Measurements from ENCODE around the gene PEX26.
"Not testable (repeated sequence)": the region's sequence is repeated elsewhere in the genome, so short reads cannot be mapped to it uniquely, and the experiment has no call there.

The PEX26 gene

GRCh38 chr22:18068381-18068988 lies 9.3 kb upstream of the PEX26 start:
- H3K36me3 Mint-ChIP-seq (ENCODE audit: low read depth), result no peaks in the 10 kb centered on the region
- no peak for TF ChIP-seq CTCF (IDR thresholded peaks at IDR 0.05; ENCODE audit: unreplicated experiment in 3 of 3)
- H3K4me1 Mint-ChIP-seq, result peaks cover 22% of the 10 kb centered on the region
- no peaks in the 10 kb centered on the region for H3K9me3 Mint-ChIP-seq
- no peak overlapping the region for H3K4me3 Mint-ChIP-seq
- H3K27me3 Mint-ChIP-seq (ENCODE audit: low read depth), result peaks cover 35% of the 10 kb centered on the region
- peak overlapping the region in 1 of 3 experiments; percentile 81 for H3K27ac Mint-ChIP-seq

DNA sequence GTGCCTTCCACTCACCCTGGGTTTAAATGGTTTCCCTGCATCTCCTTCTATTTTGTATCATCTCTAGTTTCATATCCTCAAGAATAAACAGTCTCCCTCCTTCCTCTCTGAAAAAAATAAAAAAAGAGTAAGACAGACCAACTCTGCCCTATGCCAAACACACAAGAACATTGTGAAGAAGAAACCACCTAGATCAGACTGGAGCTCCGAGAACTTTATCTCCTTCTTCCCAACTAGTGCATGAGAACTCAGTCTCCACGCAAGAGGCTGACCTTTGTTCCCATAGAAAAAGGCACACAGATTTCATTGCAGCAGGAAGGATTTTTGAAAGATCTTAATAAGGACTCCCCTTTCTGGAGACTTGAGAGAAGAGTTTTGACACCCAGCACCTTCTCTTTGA lies 8.7 kb upstream of the PEX26 start:
- H3K36me3 Mint-ChIP-seq (ENCODE audit: low read depth), result no peaks in the 10 kb centered on the region
- H3K27ac Mint-ChIP-seq, result no peak overlapping the region
- no peak for TF ChIP-seq CTCF (IDR thresholded peaks at IDR 0.05; ENCODE audit: unreplicated experiment in 3 of 3)
- no peaks in the 10 kb centered on the region for H3K9me3 Mint-ChIP-seq
- peaks cover 31% of the 10 kb centered on the region for H3K27me3 Mint-ChIP-seq (ENCODE audit: low read depth)
- no peak overlapping the region for H3K4me3 Mint-ChIP-seq
- peaks cover 22% of the 10 kb centered on the region for H3K4me1 Mint-ChIP-seq

DNA sequence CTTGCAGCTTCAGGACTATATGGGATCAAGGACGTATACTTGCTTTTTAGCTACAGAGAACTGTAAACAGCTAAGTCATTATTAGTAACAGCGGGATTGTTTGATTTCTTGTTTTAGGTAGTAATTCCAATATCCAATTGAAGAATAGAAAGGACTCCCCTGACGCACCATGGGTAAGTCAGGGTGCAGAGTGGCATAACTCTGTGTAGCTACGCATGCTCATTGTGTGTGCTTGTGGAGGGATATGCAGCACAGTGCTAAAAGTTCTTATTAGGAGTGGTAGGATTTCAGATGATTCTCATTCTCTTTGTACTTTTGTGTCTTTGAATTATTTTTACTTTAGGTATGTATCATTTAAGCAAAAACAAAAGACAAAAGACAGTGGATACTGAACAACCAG lies 7.7 kb upstream of the PEX26 start:
- no peaks in the 10 kb centered on the region for H3K9me3 Mint-ChIP-seq
- TF ChIP-seq CTCF (IDR thresholded peaks at IDR 0.05; ENCODE audit: unreplicated experiment in 3 of 3), result no peak
- no peak overlapping the region for H3K4me3 Mint-ChIP-seq
- H3K36me3 Mint-ChIP-seq (ENCODE audit: low read depth), result no peaks in the 10 kb centered on the region
- peaks cover 22% of the 10 kb centered on the region for H3K4me1 Mint-ChIP-seq
- H3K27ac Mint-ChIP-seq, result no peak overlapping the region
- H3K27me3 Mint-ChIP-seq (ENCODE audit: low read depth), result peaks cover 28% of the 10 kb centered on the region

DNA sequence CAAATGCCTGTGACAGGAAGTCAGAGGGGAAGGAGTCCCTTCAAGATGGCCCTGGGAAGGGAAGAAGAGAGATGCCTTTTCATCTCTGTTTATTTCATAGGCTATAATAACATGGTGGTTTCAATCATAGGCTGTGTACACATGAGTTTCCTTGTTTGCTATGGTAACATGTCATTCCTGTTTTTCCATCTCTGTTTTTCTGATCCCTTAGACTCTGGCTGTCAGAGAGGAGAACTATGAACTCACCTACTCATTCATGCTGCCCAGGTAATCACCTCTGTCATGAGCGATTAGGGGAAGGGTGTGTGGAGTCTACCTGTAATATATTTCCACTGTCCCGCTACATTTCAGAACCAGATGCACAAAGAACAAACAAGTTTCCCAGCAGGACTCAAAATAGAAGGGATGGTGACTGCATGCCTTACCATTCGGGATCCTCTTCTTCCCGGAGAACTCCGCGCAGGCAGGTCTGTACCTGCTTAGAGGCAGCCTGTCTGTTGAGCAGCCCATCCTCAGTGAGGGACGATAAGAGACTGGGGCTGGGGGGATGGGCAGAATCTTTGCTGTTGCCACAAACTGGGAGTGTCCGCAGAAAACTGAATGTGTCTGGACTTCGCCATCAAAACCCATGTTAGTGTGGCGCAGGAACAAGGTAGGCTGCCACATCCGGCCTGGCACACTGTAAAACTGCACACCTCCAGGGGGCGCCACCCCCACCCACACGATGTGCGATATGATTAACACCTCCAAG lies 7.1 kb upstream of the PEX26 start:
- H3K4me3 Mint-ChIP-seq, result no peak overlapping the region

GRCh38 chr22:18071307-18071967 lies 6.4 kb upstream of the PEX26 start:
- H3K27me3 Mint-ChIP-seq (ENCODE audit: low read depth), result peaks cover 27% of the 10 kb centered on the region
- not testable (repeated sequence) for H3K9me3 Mint-ChIP-seq; H3K27ac Mint-ChIP-seq; H3K36me3 Mint-ChIP-seq (ENCODE audit: low read depth); H3K4me3 Mint-ChIP-seq
- peaks cover 22% of the 10 kb centered on the region for H3K4me1 Mint-ChIP-seq

More for the DNA sequence above, 7.1 kb upstream of the PEX26 start:
- Mint-ChIP-seq H3K4me1 (peaks cover 22% of the 10 kb centered on the region), H3K27me3 (ENCODE audit: low read depth) (peaks cover 27% of the 10 kb centered on the region), H3K27ac (no peak overlapping the region), H3K36me3 (ENCODE audit: low read depth) (no peaks in the 10 kb centered on the region), H3K9me3 (no peaks in the 10 kb centered on the region)
- no peak for TF ChIP-seq CTCF (IDR thresholded peaks at IDR 0.05; ENCODE audit: unreplicated experiment in 3 of 3)

GRCh38 chr22:18071968-18072310 lies 5.9 kb upstream of the PEX26 start:
- Mint-ChIP-seq H3K36me3 (ENCODE audit: low read depth) (no peaks in the 10 kb centered on the region), H3K4me3 (no peak overlapping the region), H3K9me3 (no peaks in the 10 kb centered on the region), H3K27me3 (ENCODE audit: low read depth) (peaks cover 27% of the 10 kb centered on the region), H3K27ac (no peak overlapping the region), H3K4me1 (peaks cover 25% of the 10 kb centered on the region)
- no peak for TF ChIP-seq CTCF (IDR thresholded peaks at IDR 0.05; ENCODE audit: unreplicated experiment in 3 of 3)
